AG10803 (cell line): ENCODE measurements around the gene TDRD6.

ENCODE experiments used
- DNase-seq: peaks from one replicate; pipeline ENCODE4 v3.0.0; 2010; ENCODE audit warnings: low read depth
- H3K4me3 ChIP-seq: 2 replicates; pipeline ENCODE4 v1.5.1; 2011; ENCODE audit warnings: mild to moderate bottlenecking, low read length, control low read depth
- CTCF ChIP-seq: conservative IDR thresholded peaks from 2 replicates; pipeline ENCODE4 v1.5.1; 2011; ENCODE audit warnings: mild to moderate bottlenecking, low read length, control low read depth, inconsistent platforms

The TDRD6 gene

DNA sequence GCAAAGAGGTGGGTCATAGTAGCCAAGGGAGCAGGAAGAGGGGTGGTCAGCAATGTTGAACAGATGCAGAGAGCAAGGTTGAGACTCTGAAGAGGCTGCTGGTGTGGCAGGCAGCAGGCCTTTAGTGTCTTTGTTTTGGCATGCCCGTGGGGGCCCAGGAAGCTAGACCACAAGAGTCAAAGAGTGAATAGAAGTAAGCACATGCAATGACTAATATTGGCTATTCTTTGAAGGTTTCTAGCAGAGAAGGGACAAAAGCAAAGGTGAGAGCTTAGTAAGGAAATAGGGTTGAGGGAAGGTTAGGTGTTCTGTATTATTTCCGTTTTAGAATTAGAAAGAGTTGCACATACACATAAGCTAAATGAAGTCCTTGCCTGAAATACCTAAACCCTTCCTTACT, 18.8 kb downstream of the TDRD6 start:
- DNase-seq, result no peak
- H3K4me3 ChIP-seq, result no peak overlapping the region
- TF ChIP-seq CTCF, result no peak

GRCh38 chr6:46711491-46711890, 23.8 kb downstream of the TDRD6 start:
- DNase-seq, result no peak
- no peak for TF ChIP-seq CTCF

GRCh38 chr6:46715141-46715540, 27.5 kb downstream of the TDRD6 start:
- no peak for DNase-seq

More at GRCh38 chr6:46711491-46711890, 23.8 kb downstream of the TDRD6 start:
- no peak overlapping the region for H3K4me3 ChIP-seq

DNA sequence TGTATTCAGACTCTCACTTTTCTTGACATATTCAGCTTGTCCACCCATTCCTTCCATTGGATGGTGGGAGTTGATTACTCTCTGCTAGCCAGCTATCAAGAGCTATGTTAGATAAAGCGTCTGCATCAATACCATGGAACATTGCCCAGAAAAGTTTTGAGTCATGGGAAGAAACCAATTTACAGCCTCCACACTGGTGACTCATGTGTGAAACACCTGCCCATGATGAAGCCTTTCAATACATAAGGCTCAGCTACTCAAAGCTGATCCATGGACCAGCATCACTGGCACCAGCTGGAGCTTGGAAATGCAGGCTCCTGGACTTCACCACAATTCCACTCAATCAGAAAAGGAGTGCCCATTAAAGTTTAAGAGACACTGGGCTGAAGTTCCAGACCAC, 31.4 kb downstream of the TDRD6 start:
- H3K4me3 ChIP-seq, result no peak overlapping the region
- TF ChIP-seq CTCF, result no peak
- peak; percentile 3 for DNase-seq

More at GRCh38 chr6:46715141-46715540, 27.5 kb downstream of the TDRD6 start:
- H3K4me3 ChIP-seq, result no peak overlapping the region
- TF ChIP-seq CTCF, result no peak

GRCh38 chr6:46720401-46720800, 32.7 kb downstream of the TDRD6 start:
- TF ChIP-seq CTCF, result no peak
- DNase-seq, result no peak
- no peak overlapping the region for H3K4me3 ChIP-seq

GRCh38 chr6:46729787-46730326, 42.2 kb downstream of the TDRD6 start:
- no peak overlapping the region for H3K4me3 ChIP-seq
- TF ChIP-seq CTCF, result no peak
- DNase-seq, result no peak

- H3K4me3 ChIP-seq, result no peak overlapping the region
- no peak for TF ChIP-seq CTCF
- DNase-seq, result no peak
These were observed 43.3 kb downstream of the TDRD6 start for GRCh38 chr6:46730921-46731461.
